ENCODE measurements around the gene MROH8. TPM values are rescaled to one million over a fixed set of nuclear protein-coding genes. Genes with fewer than 3 reads are reported as not detected.

MROH8 gene
- polyA plus RNA-seq, 1 of the 3 experiments (the other 2 are of a cell fraction) = 3.5 TPM

GRCh38 chr20:37102571-37102970, 76.8 kb downstream of the MROH8 start (continued):
- TF ChIP-seq, protein P1, sequence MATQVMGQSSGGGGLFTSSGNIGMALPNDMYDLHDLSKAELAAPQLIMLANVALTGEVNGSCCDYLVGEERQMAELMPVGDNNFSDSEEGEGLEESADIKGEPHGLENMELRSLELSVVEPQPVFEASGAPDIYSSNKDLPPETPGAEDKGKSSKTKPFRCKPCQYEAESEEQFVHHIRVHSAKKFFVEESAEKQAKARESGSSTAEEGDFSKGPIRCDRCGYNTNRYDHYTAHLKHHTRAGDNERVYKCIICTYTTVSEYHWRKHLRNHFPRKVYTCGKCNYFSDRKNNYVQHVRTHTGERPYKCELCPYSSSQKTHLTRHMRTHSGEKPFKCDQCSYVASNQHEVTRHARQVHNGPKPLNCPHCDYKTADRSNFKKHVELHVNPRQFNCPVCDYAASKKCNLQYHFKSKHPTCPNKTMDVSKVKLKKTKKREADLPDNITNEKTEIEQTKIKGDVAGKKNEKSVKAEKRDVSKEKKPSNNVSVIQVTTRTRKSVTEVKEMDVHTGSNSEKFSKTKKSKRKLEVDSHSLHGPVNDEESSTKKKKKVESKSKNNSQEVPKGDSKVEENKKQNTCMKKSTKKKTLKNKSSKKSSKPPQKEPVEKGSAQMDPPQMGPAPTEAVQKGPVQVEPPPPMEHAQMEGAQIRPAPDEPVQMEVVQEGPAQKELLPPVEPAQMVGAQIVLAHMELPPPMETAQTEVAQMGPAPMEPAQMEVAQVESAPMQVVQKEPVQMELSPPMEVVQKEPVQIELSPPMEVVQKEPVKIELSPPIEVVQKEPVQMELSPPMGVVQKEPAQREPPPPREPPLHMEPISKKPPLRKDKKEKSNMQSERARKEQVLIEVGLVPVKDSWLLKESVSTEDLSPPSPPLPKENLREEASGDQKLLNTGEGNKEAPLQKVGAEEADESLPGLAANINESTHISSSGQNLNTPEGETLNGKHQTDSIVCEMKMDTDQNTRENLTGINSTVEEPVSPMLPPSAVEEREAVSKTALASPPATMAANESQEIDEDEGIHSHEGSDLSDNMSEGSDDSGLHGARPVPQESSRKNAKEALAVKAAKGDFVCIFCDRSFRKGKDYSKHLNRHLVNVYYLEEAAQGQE (IDR thresholded peaks at IDR 0.05; ENCODE audit: low read depth, low read length) = no peak
- no peak for TF ChIP-seq EZH2phosphoT487 (IDR thresholded peaks at IDR 0.05; ENCODE audit: borderline replicate concordance, low read depth)

GRCh38 chr20:37096415-37097041, 82.8 kb downstream of the MROH8 start:
- peak overlapping the region; percentile 61 to 68 for H3K4me3 ChIP-seq (ENCODE audit: low read depth in 2 of 2, low read length in 1 of 2)
- H3K4me1 ChIP-seq (ENCODE audit: control insufficient read depth in 1 of 2, insufficient read depth in 2 of 2, low read depth in 1 of 2, low read length in 1 of 2) = peaks cover 7% of the 10 kb centered on the region in 2 experiments; a peak in 2 of 4 replicates
- 77% methylated on average over 11 of the region's 11 CpGs for WGBS (ENCODE audit: low lambda C conversion rate)
- H3K79me2 ChIP-seq (ENCODE audit: insufficient read depth) = peaks cover 41% of the 10 kb centered on the region
- no peaks in the 10 kb centered on the region for H4K20me1 ChIP-seq (ENCODE audit: insufficient read depth)
- H2AFZ ChIP-seq (ENCODE audit: low read depth) = peak overlapping the region; percentile 96
- CTCF ChIA-PET = interaction anchor here (0.7 to 1.0 kb wide), 3 partner anchors 9 to 502 kb away, joined by 3 to 5 read pairs (median 3); no protein-coding TSS in a partner anchor
- peaks cover 0 to 8% of the 10 kb centered on the region in 2 experiments for H3K36me3 ChIP-seq (replicated peaks in 1 of 2; ENCODE audit: control insufficient read depth in 1 of 2, insufficient read depth in 2 of 2, low read length in 1 of 2)
- TF ChIP-seq, protein P2, sequence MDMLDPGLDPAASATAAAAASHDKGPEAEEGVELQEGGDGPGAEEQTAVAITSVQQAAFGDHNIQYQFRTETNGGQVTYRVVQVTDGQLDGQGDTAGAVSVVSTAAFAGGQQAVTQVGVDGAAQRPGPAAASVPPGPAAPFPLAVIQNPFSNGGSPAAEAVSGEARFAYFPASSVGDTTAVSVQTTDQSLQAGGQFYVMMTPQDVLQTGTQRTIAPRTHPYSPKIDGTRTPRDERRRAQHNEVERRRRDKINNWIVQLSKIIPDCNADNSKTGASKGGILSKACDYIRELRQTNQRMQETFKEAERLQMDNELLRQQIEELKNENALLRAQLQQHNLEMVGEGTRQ (IDR thresholded peaks at IDR 0.05; ENCODE audit: borderline replicate concordance, low read depth, low read length) = no peak
- TF ChIP-seq, protein P3, sequence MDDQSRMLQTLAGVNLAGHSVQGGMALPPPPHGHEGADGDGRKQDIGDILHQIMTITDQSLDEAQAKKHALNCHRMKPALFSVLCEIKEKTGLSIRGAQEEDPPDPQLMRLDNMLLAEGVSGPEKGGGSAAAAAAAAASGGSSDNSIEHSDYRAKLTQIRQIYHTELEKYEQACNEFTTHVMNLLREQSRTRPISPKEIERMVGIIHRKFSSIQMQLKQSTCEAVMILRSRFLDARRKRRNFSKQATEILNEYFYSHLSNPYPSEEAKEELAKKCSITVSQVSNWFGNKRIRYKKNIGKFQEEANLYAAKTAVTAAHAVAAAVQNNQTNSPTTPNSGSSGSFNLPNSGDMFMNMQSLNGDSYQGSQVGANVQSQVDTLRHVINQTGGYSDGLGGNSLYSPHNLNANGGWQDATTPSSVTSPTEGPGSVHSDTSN (IDR thresholded peaks at IDR 0.05) = no peak
- no peaks in the 10 kb centered on the region for H3K27me3 ChIP-seq (ENCODE audit: insufficient read depth)
- no peaks in the 10 kb centered on the region for H3K9me2 ChIP-seq
- peak overlapping the region; percentile 84; the same call in 1 of the 2 replicates for H3K9ac ChIP-seq
- peak overlapping the region in 1 of 2 experiments; percentile 69; a peak in 2 of 4 replicates for H3K27ac ChIP-seq (ENCODE audit: low read depth in 2 of 2, low read length in 1 of 2)
- H3K4me2 ChIP-seq = peak overlapping the region; percentile 98
- H3F3A ChIP-seq (replicated peaks; ENCODE audit: insufficient read depth) = no peaks in the 10 kb centered on the region
- no peak for DNase-seq
- POLR2A ChIA-PET = no interaction called here
- no peaks in the 10 kb centered on the region for H3K9me3 ChIP-seq
